Loucy (cell line): ENCODE results near the gene DACH1.

ENCODE experiments used
- H2AFZ ChIP-seq: fragments of 200-600 bp; sonication (generic); 2 replicates; pipeline ENCODE4 v1.6.0; 2016; ENCODE audit warnings: antibody characterized with exemption, mild to moderate bottlenecking, low read length, moderate library complexity
- H3F3A ChIP-seq: fragments of 200-600 bp; 2 replicates; pipeline ENCODE4 v1.6.0; 2016; ENCODE audit warnings: antibody characterized with exemption, low read depth, mild to moderate bottlenecking
- H3K27me3 ChIP-seq: fragments of 200-600 bp; sonication (generic); 2 replicates; pipeline ENCODE4 v1.6.1; 2014; ENCODE audit warnings: low read length, mild to moderate bottlenecking; ENCODE audit not compliant: insufficient read depth, poor library complexity, severe bottlenecking
- H3K36me3 ChIP-seq: fragments of 200-600 bp; sonication (generic); 2 replicates; pipeline ENCODE4 v1.6.1; 2016; ENCODE audit warnings: low read length; ENCODE audit not compliant: insufficient read depth
- H3K4me1 ChIP-seq: fragments of 200-600 bp; sonication (generic); 2 replicates; pipeline ENCODE4 v1.5.1; 2014; ENCODE audit warnings: low read length, mild to moderate bottlenecking; ENCODE audit not compliant: insufficient read depth, poor library complexity, severe bottlenecking
- H3K4me2 ChIP-seq: fragments of 200-600 bp; sonication (generic); 2 replicates; pipeline ENCODE4 v1.6.0; 2014; ENCODE audit warnings: antibody characterized with exemption, low read length, low read depth, mild to moderate bottlenecking; ENCODE audit not compliant: poor library complexity, severe bottlenecking
- H3K4me3 ChIP-seq: fragments of 200-600 bp; sonication (generic); 2 replicates; pipeline ENCODE4 v1.5.1; 2014; ENCODE audit warnings: low read length, mild to moderate bottlenecking, mixed read lengths; ENCODE audit not compliant: poor library complexity, severe bottlenecking
- H3K79me2 ChIP-seq: fragments of 200-600 bp; sonication (generic); 2 replicates; pipeline ENCODE4 v1.6.1; 2014; ENCODE audit warnings: low read length; ENCODE audit not compliant: insufficient read depth
- H3K9ac ChIP-seq: fragments of 200-600 bp; sonication (generic); 2 replicates; pipeline ENCODE4 v1.6.0; 2014; ENCODE audit warnings: mild to moderate bottlenecking, low read depth, low read length, moderate library complexity; ENCODE audit not compliant: poor library complexity, severe bottlenecking
- H3K9me2 ChIP-seq: fragments of 200-600 bp; sonication (generic); replicated peaks from 2 replicates; pipeline ENCODE4 v1.6.1; 2016; ENCODE audit warnings: low read depth, low read length, mixed read lengths
- H3K9me3 ChIP-seq: fragments of 200-600 bp; sonication (generic); 2 replicates; pipeline ENCODE4 v1.6.1; 2014; ENCODE audit warnings: mild to moderate bottlenecking, antibody characterized with exemption, low read length, low read depth; ENCODE audit not compliant: insufficient read depth
- H4K20me1 ChIP-seq: fragments of 200-600 bp; sonication (generic); 2 replicates; pipeline ENCODE4 v1.6.0; 2014; ENCODE audit warnings: antibody characterized with exemption, low read length, mild to moderate bottlenecking; ENCODE audit not compliant: insufficient read depth, poor library complexity, severe bottlenecking
- CTCF ChIP-seq: fragments of 200-600 bp; sonication (generic); conservative IDR thresholded peaks from 2 replicates; pipeline ENCODE4 v1.5.1; 2014; ENCODE audit warnings: mild to moderate bottlenecking, antibody characterized with exemption, low read length
- EZH2phosphoT487 ChIP-seq: fragments of 200-600 bp; IDR thresholded peaks from 2 replicates; pipeline ENCODE4 v1.6.1; 2018; ENCODE audit warnings: antibody characterized with exemption, mild to moderate bottlenecking, moderate library complexity, borderline replicate concordance

DACH1 gene

GRCh38 chr13:71871844-71872243 is 4.8 kb upstream of the DACH1 start:
- Histone ChIP-seq H3K9me3 (no peaks in the 10 kb centered on the region), H3K79me2 (no peaks in the 10 kb centered on the region), H3F3A (no peaks in the 10 kb centered on the region), H3K4me3 (no peak overlapping the region), H3K4me2 (no peak overlapping the region), H2AFZ (no peak overlapping the region), H3K9ac (no peak overlapping the region), H3K36me3 (no peaks in the 10 kb centered on the region; the same call in 1 of the 2 replicates), H3K4me1 (peaks cover 25% of the 10 kb centered on the region), H4K20me1 (no peaks in the 10 kb centered on the region), H3K27me3 (no peaks in the 10 kb centered on the region), H3K9me2 (no peaks in the 10 kb centered on the region)
- TF ChIP-seq EZH2phosphoT487 (no peak), CTCF (no peak)

GRCh38 chr13:71871176-71871754 is 4.3 kb upstream of the DACH1 start:
- no peak overlapping the region for H3K4me2 ChIP-seq
- H3K36me3 ChIP-seq: no peaks in the 10 kb centered on the region; the same call in 1 of the 2 replicates
- no peaks in the 10 kb centered on the region for H3K9me2 ChIP-seq
- TF ChIP-seq CTCF: no peak
- no peak for TF ChIP-seq EZH2phosphoT487
- H3K9ac ChIP-seq: no peak overlapping the region
- peaks cover 20% of the 10 kb centered on the region for H3K4me1 ChIP-seq
- no peaks in the 10 kb centered on the region for H3K79me2 ChIP-seq
- H2AFZ ChIP-seq: no peak overlapping the region
- no peak overlapping the region for H3K4me3 ChIP-seq
- H4K20me1 ChIP-seq: no peaks in the 10 kb centered on the region
- no peaks in the 10 kb centered on the region for H3K9me3 ChIP-seq
- no peaks in the 10 kb centered on the region for H3K27me3 ChIP-seq
- H3F3A ChIP-seq: no peaks in the 10 kb centered on the region

GRCh38 chr13:71870100-71870499 is 3.1 kb upstream of the DACH1 start:
- H3K9ac ChIP-seq: no peak overlapping the region
- H3K79me2 ChIP-seq: no peaks in the 10 kb centered on the region
- H3K9me3 ChIP-seq: no peaks in the 10 kb centered on the region
- no peaks in the 10 kb centered on the region for H4K20me1 ChIP-seq
- H2AFZ ChIP-seq: no peak overlapping the region
- no peaks in the 10 kb centered on the region for H3F3A ChIP-seq
- TF ChIP-seq EZH2phosphoT487 (no peak), CTCF (no peak)
- H3K4me2 ChIP-seq: no peak overlapping the region
- H3K4me3 ChIP-seq: no peak overlapping the region
- H3K36me3 ChIP-seq: no peaks in the 10 kb centered on the region; the same call in 1 of the 2 replicates
- no peaks in the 10 kb centered on the region for H3K27me3 ChIP-seq
- no peaks in the 10 kb centered on the region for H3K9me2 ChIP-seq
- H3K4me1 ChIP-seq: peaks cover 20% of the 10 kb centered on the region
